Dedifferentiated amniotic fluid mesenchymal stem cell (primary cell): ENCODE results near the gene DHRSX.
"Not testable (repeated sequence)": the region's sequence is repeated elsewhere in the genome, so short reads cannot be mapped to it uniquely, and the experiment has no call there.

ENCODE experiments used
- DNase-seq: peaks from one replicate; pipeline ENCODE4 v3.0.0-alpha.2; 2016; ENCODE audit errors: extremely low spot score

Gene DHRSX

GRCh38 chrX:2425286-2426071 lies 75.3 kb downstream of the DHRSX start:
- no peak for DNase-seq

GRCh38 chrX:2424317-2424716 lies 76.5 kb downstream of the DHRSX start:
- DNase-seq: no peak

- no peak for DNase-seq
Observed at GRCh38 chrX:2423899-2424298, 76.9 kb downstream of the DHRSX start.

GRCh38 chrX:2423282-2423681 lies 77.5 kb downstream of the DHRSX start:
- DNase-seq: no peak

- not testable (repeated sequence) for DNase-seq
Observed at GRCh38 chrX:2419418-2419817, 81.4 kb downstream of the DHRSX start.

GRCh38 chrX:2418000-2418399 lies 82.8 kb downstream of the DHRSX start:
- DNase-seq: no peak

- no peak for DNase-seq
Observed at GRCh38 chrX:2416851-2417604, 83.7 kb downstream of the DHRSX start.

- DNase-seq: no peak
Observed at GRCh38 chrX:2414384-2414783, 86.4 kb downstream of the DHRSX start.

- no peak for DNase-seq
Observed at GRCh38 chrX:2413969-2414368, 86.8 kb downstream of the DHRSX start.

- DNase-seq: no peak
Observed at GRCh38 chrX:2412131-2412530, 88.6 kb downstream of the DHRSX start.

- no peak for DNase-seq
Observed at GRCh38 chrX:2410279-2411020, 90.3 kb downstream of the DHRSX start.

- no peak for DNase-seq
Observed at GRCh38 chrX:2409796-2410195, 91.0 kb downstream of the DHRSX start.

- DNase-seq: no peak
Observed at GRCh38 chrX:2408856-2409255, 91.9 kb downstream of the DHRSX start.

GRCh38 chrX:2406891-2407518 lies 93.8 kb downstream of the DHRSX start:
- DNase-seq: no peak

GRCh38 chrX:2404776-2405175 lies 96.0 kb downstream of the DHRSX start:
- no peak for DNase-seq

GRCh38 chrX:2402361-2402690 lies 98.5 kb downstream of the DHRSX start:
- DNase-seq: no peak

GRCh38 chrX:2401590-2402360 lies 99.0 kb downstream of the DHRSX start:
- no peak for DNase-seq

GRCh38 chrX:2401201-2401589 lies 99.6 kb downstream of the DHRSX start:
- no peak for DNase-seq

GRCh38 chrX:2398064-2398656 lies 102.6 kb downstream of the DHRSX start:
- no peak for DNase-seq

GRCh38 chrX:2397229-2398063 lies 103.3 kb downstream of the DHRSX start:
- DNase-seq: no peak
